ENCODE measurements around the gene POLR3GL. TPM values are rescaled to one million over a fixed set of nuclear protein-coding genes. Genes with fewer than 3 reads are reported as not detected.
"Not testable (repeated sequence)": the region's sequence is repeated elsewhere in the genome, so short reads cannot be mapped to it uniquely, and the experiment has no call there.

The POLR3GL gene
- total RNA-seq, 1 experiment from 2014 or later = 18.4 TPM

- not testable (repeated sequence) for DNase-seq, H3K36me3 ChIP-seq
Observed at GRCh38 chr1:146025787-146026495, 61.5 kb downstream of the POLR3GL start.

DNA sequence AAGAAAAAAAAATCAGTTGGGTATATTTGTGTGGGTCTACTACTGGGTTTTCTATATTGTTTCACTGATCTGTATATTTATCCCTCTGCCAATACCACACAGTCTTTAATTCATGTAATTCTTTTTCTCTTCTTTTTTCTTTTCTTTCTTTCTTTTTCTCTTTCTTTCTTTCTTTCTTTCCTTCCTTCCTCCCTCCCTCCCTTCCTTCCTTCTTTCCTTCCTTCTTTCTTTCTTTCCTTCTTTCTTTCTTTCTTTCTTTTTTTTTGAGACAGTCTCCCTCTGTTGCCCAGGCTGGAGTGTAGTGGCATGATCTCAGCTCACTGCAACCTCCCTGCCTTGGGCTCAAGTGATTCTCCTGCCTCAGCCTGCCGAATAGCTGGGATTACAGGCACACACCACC is 62.2 kb downstream of the POLR3GL start:
- H3K36me3 ChIP-seq; H3K4me1 ChIP-seq; H3K27me3 ChIP-seq; H3K4me3 ChIP-seq; H3K27ac ChIP-seq; H3K9me3 ChIP-seq (replicated peaks); DNase-seq: not testable (repeated sequence)

More at GRCh38 chr1:146025787-146026495, 61.5 kb downstream of the POLR3GL start:
- H3K4me1 ChIP-seq = peaks cover 16% of the 10 kb centered on the region
- H3K9me3 ChIP-seq (replicated peaks); H3K27me3 ChIP-seq; H3K27ac ChIP-seq; H3K4me3 ChIP-seq: not testable (repeated sequence)

Other genes with a start within 250 kb of the POLR3GL start
- gene CD160, start 245.2 kb upstream of the POLR3GL start, total RNA-seq (2014; rRNA removed; shearing (Covaris generic)) = not detected in 2 replicates
- 9.0 and 10.0 TPM in 2 replicates for gene RNF115, start 140.6 kb upstream of the POLR3GL start, total RNA-seq (2014; rRNA removed; shearing (Covaris generic))
- 27.4 and 28.5 TPM in 2 replicates for gene POLR3C, start 140.5 kb upstream of the POLR3GL start, total RNA-seq (2014; rRNA removed; shearing (Covaris generic))
- 1.1 and 1.2 TPM in 2 replicates for gene NUDT17, start 119.1 kb upstream of the POLR3GL start, total RNA-seq (2014; rRNA removed; shearing (Covaris generic))
- gene PIAS3, start 105.6 kb upstream of the POLR3GL start, total RNA-seq (2014; rRNA removed; shearing (Covaris generic)) = 18.8 and 19.7 TPM in 2 replicates
- not detected in 2 replicates for gene ANKRD35, start 78.8 kb upstream of the POLR3GL start, total RNA-seq (2014; rRNA removed; shearing (Covaris generic))
- 0.15 and 0.16 TPM in 2 replicates for gene ITGA10, start 54.6 kb upstream of the POLR3GL start, total RNA-seq (2014; rRNA removed; shearing (Covaris generic))
- 19.5 and 21.2 TPM in 2 replicates for gene PEX11B, start 46.0 kb upstream of the POLR3GL start, total RNA-seq (2014; rRNA removed; shearing (Covaris generic))
- gene RBM8A, start 37.2 kb upstream of the POLR3GL start, total RNA-seq (2014; rRNA removed; shearing (Covaris generic)) = 232 and 246 TPM in 2 replicates
- gene LIX1L, start 6.7 kb upstream of the POLR3GL start, total RNA-seq (2014; rRNA removed; shearing (Covaris generic)) = 33.4 and 35.6 TPM in 2 replicates
- 0.69 and 0.84 TPM in 2 replicates for gene ANKRD34A, start 115 bp upstream of the POLR3GL start, total RNA-seq (2014; rRNA removed; shearing (Covaris generic))
- 161 and 177 TPM in 2 replicates for gene TXNIP, start 31.9 kb downstream of the POLR3GL start, total RNA-seq (2014; rRNA removed; shearing (Covaris generic))
- gene HJV, start 57.0 kb downstream of the POLR3GL start, total RNA-seq (2014; rRNA removed; shearing (Covaris generic)) = 0.10 TPM in 2 replicates
- 0.71 and 0.83 TPM in 2 replicates for gene NBPF10, start 180.1 kb downstream of the POLR3GL start, total RNA-seq (2014; rRNA removed; shearing (Covaris generic))

All from SJCRH30 (cell line).